ENCODE data around the gene COX15. TPM values are rescaled to one million over a fixed set of nuclear protein-coding genes. Genes with fewer than 3 reads are reported as not detected.
A peak's percentile ranks its signal among the peaks of the same experiment; 100 is the strongest.

Gene COX15
- total RNA-seq, 4 donors from 2014 or later = 26.6 to 33.8 (median 32.9) TPM

- H3K36me3 ChIP-seq = peaks cover 0 to 82% (median 0%) of the 10 kb centered on the region in 3 donors
- no peaks in the 10 kb centered on the region for H3K27me3 ChIP-seq
- TF ChIP-seq POLR2A (IDR thresholded peaks at IDR 0.05) (no peak), CTCF (IDR thresholded peaks at IDR 0.05) (no peak)
- H3K4me1 ChIP-seq = no peaks in the 10 kb centered on the region
- no peak overlapping the region for H3K27ac ChIP-seq
- DNase-seq = no peak
- no peak overlapping the region for H3K4me3 ChIP-seq
- no peaks in the 10 kb centered on the region for H3K9me3 ChIP-seq
Observed at GRCh38 chr10:99714446-99714845, 17.5 kb downstream of the COX15 start.

GRCh38 chr10:99711129-99711719 lies 20.7 kb downstream of the COX15 start:
- Histone ChIP-seq H3K27ac (no peak overlapping the region), H3K4me3 (no peak overlapping the region), H3K36me3 (peaks cover 0 to 71% (median 0%) of the 10 kb centered on the region in 3 donors), H3K9me3 (no peaks in the 10 kb centered on the region), H3K27me3 (no peaks in the 10 kb centered on the region), H3K4me1 (peaks cover 0 to 5% (median 0%) of the 10 kb centered on the region in 4 donors)
- TF ChIP-seq CTCF (IDR thresholded peaks at IDR 0.05) (peak in 4 of 6 experiments; percentile 52 to 75 (median 64)), POLR2A (IDR thresholded peaks at IDR 0.05) (no peak)
- DNase-seq = peak in 1 of 3 donors; percentile 57

- no peak overlapping the region for H3K27ac ChIP-seq
Observed at GRCh38 chr10:99709480-99710229, 22.3 kb downstream of the COX15 start.

GRCh38 chr10:99708428-99709012 lies 23.4 kb downstream of the COX15 start:
- no peak for TF ChIP-seq POLR2A (IDR thresholded peaks at IDR 0.05)
- TF ChIP-seq CTCF (IDR thresholded peaks at IDR 0.05) = no peak
- peaks cover 0 to 5% (median 0%) of the 10 kb centered on the region in 4 donors for H3K4me1 ChIP-seq
- peak overlapping the region in 1 of 4 donors; percentile 41 for H3K27ac ChIP-seq
- no peaks in the 10 kb centered on the region for H3K9me3 ChIP-seq
- H3K27me3 ChIP-seq = no peaks in the 10 kb centered on the region
- peaks cover 0 to 73% (median 0%) of the 10 kb centered on the region in 3 donors for H3K36me3 ChIP-seq
- no peak for DNase-seq
- H3K4me3 ChIP-seq = no peak overlapping the region

More at GRCh38 chr10:99709480-99710229, 22.3 kb downstream of the COX15 start:
- H3K36me3 ChIP-seq = peaks cover 0 to 70% (median 0%) of the 10 kb centered on the region in 3 donors
- no peak for DNase-seq
- no peaks in the 10 kb centered on the region for H3K27me3 ChIP-seq
- H3K4me3 ChIP-seq = no peak overlapping the region
- H3K4me1 ChIP-seq = peaks cover 0 to 5% (median 0%) of the 10 kb centered on the region in 4 donors
- H3K9me3 ChIP-seq = no peaks in the 10 kb centered on the region
- TF ChIP-seq POLR2A (IDR thresholded peaks at IDR 0.05) (no peak), CTCF (IDR thresholded peaks at IDR 0.05) (no peak)

GRCh38 chr10:99700649-99701048 lies 31.3 kb downstream of the COX15 start:
- H3K27ac ChIP-seq = no peak overlapping the region
- TF ChIP-seq CTCF (IDR thresholded peaks at IDR 0.05) = no peak
- no peak for TF ChIP-seq POLR2A (IDR thresholded peaks at IDR 0.05)
- H3K27me3 ChIP-seq = no peaks in the 10 kb centered on the region
- no peak overlapping the region for H3K4me3 ChIP-seq
- no peaks in the 10 kb centered on the region for H3K9me3 ChIP-seq
- peaks cover 0 to 79% (median 0%) of the 10 kb centered on the region in 3 donors for H3K36me3 ChIP-seq
- DNase-seq = no peak
- H3K4me1 ChIP-seq = no peaks in the 10 kb centered on the region
